ENCODE results near the gene FITM1.

The FITM1 gene

GRCh38 chr14:24160850-24161804 is 30.7 kb downstream of the FITM1 start, which contains the start of gene IRF9:
TSS of gene IRF9 (plus strand) at chr14:24161265. CDS start at chr14:24162145, 880 bp downstream.
- peak; percentile 97 for DNase-seq (ENCODE audit: low spot score)

GRCh38 chr14:24162093-24162492 is 31.6 kb downstream of the FITM1 start:
- no peak for DNase-seq (ENCODE audit: low spot score)

GRCh38 chr14:24164518-24164991 is 34.1 kb downstream of the FITM1 start:
- no peak for DNase-seq (ENCODE audit: low spot score)

- DNase-seq (ENCODE audit: low spot score): no peak
These were observed 35.3 kb downstream of the FITM1 start for GRCh38 chr14:24165785-24166184.

GRCh38 chr14:24167469-24168114 is 37.1 kb downstream of the FITM1 start:
- no peak for DNase-seq (ENCODE audit: low spot score)

GRCh38 chr14:24171422-24172260 is 41.2 kb downstream of the FITM1 start, which contains the start of gene REC8:
TSS of gene REC8 (plus strand) at chr14:24172080. CDS start at chr14:24172553, 473 bp downstream.
- DNase-seq (ENCODE audit: low spot score): no peak

- no peak for DNase-seq (ENCODE audit: low spot score)
These were observed 41.9 kb downstream of the FITM1 start for GRCh38 chr14:24172261-24172860.

GRCh38 chr14:24172871-24173281 is 42.4 kb downstream of the FITM1 start:
- no peak for DNase-seq (ENCODE audit: low spot score)

- DNase-seq (ENCODE audit: low spot score): no peak
These were observed 46.1 kb downstream of the FITM1 start for GRCh38 chr14:24176599-24176998.

GRCh38 chr14:24177041-24177825 is 46.8 kb downstream of the FITM1 start:
- DNase-seq (ENCODE audit: low spot score): no peak

- no peak for DNase-seq (ENCODE audit: low spot score)
These were observed 47.4 kb downstream of the FITM1 start for GRCh38 chr14:24177891-24178290.

- DNase-seq (ENCODE audit: low spot score): no peak
These were observed 48.1 kb downstream of the FITM1 start for GRCh38 chr14:24178399-24179178.

- DNase-seq (ENCODE audit: low spot score): no peak
These were observed 49.0 kb downstream of the FITM1 start for GRCh38 chr14:24179294-24179960.

GRCh38 chr14:24179961-24180796 is 49.7 kb downstream of the FITM1 start:
- no peak for DNase-seq (ENCODE audit: low spot score)

- no peak for DNase-seq (ENCODE audit: low spot score)
These were observed 51.1 kb downstream of the FITM1 start for GRCh38 chr14:24181371-24182077.
